ENCODE results near the gene MDGA2. TPM values are rescaled to one million over a fixed set of nuclear protein-coding genes. Genes with fewer than 3 reads are reported as not detected.

The MDGA2 gene
- total RNA-seq, 4 donors from 2014 or later: not detected

GRCh38 chr14:47619392-47619791 is 56.0 kb downstream of the MDGA2 start:
- Histone ChIP-seq H3K4me1 (no peaks in the 10 kb centered on the region), H3K4me3 (no peak overlapping the region), H3K27me3 (no peaks in the 10 kb centered on the region), H3K27ac (no peak overlapping the region), H3K9me3 (no peaks in the 10 kb centered on the region), H3K36me3 (no peaks in the 10 kb centered on the region)
- TF ChIP-seq CTCF (IDR thresholded peaks at IDR 0.05) (no peak), POLR2A (IDR thresholded peaks at IDR 0.05) (no peak)
- DNase-seq: no peak

- Histone ChIP-seq H3K4me1 (no peaks in the 10 kb centered on the region), H3K27ac (no peak overlapping the region), H3K4me3 (no peak overlapping the region), H3K9me3 (no peaks in the 10 kb centered on the region), H3K27me3 (no peaks in the 10 kb centered on the region), H3K36me3 (no peaks in the 10 kb centered on the region)
- TF ChIP-seq POLR2A (IDR thresholded peaks at IDR 0.05): no peak
- DNase-seq: no peak
Measured at GRCh38 chr14:47606566-47606965, 68.8 kb downstream of the MDGA2 start.

GRCh38 chr14:47596860-47597259 is 78.5 kb downstream of the MDGA2 start:
- H3K4me3 ChIP-seq: no peak overlapping the region
- no peak overlapping the region for H3K27ac ChIP-seq
- no peaks in the 10 kb centered on the region for H3K4me1 ChIP-seq
- H3K9me3 ChIP-seq: no peaks in the 10 kb centered on the region
- TF ChIP-seq CTCF (IDR thresholded peaks at IDR 0.05) (no peak), POLR2A (IDR thresholded peaks at IDR 0.05) (no peak)
- no peak for DNase-seq
- H3K27me3 ChIP-seq: no peaks in the 10 kb centered on the region
- no peaks in the 10 kb centered on the region for H3K36me3 ChIP-seq

GRCh38 chr14:47596232-47596631 is 79.2 kb downstream of the MDGA2 start:
- DNase-seq: no peak
- no peaks in the 10 kb centered on the region for H3K4me1 ChIP-seq
- H3K36me3 ChIP-seq: no peaks in the 10 kb centered on the region
- TF ChIP-seq CTCF (IDR thresholded peaks at IDR 0.05): no peak
- TF ChIP-seq POLR2A (IDR thresholded peaks at IDR 0.05): no peak
- no peak overlapping the region for H3K4me3 ChIP-seq
- no peak overlapping the region for H3K27ac ChIP-seq
- no peaks in the 10 kb centered on the region for H3K9me3 ChIP-seq
- no peaks in the 10 kb centered on the region for H3K27me3 ChIP-seq

- TF ChIP-seq CTCF (IDR thresholded peaks at IDR 0.05): no peak
- no peak for TF ChIP-seq POLR2A (IDR thresholded peaks at IDR 0.05)
- H3K4me3 ChIP-seq: no peak overlapping the region
- no peak for DNase-seq
- H3K4me1 ChIP-seq: no peaks in the 10 kb centered on the region
- H3K27ac ChIP-seq: no peak overlapping the region
- no peaks in the 10 kb centered on the region for H3K36me3 ChIP-seq
- H3K27me3 ChIP-seq: no peaks in the 10 kb centered on the region
- H3K9me3 ChIP-seq: no peaks in the 10 kb centered on the region
Measured at GRCh38 chr14:47595552-47595951, 79.9 kb downstream of the MDGA2 start.

- H3K9me3 ChIP-seq: no peaks in the 10 kb centered on the region
- H3K36me3 ChIP-seq: no peaks in the 10 kb centered on the region
- no peaks in the 10 kb centered on the region for H3K4me1 ChIP-seq
- H3K27me3 ChIP-seq: no peaks in the 10 kb centered on the region
- no peak for DNase-seq
- no peak overlapping the region for H3K4me3 ChIP-seq
- TF ChIP-seq POLR2A (IDR thresholded peaks at IDR 0.05) (no peak), CTCF (IDR thresholded peaks at IDR 0.05) (no peak)
- no peak overlapping the region for H3K27ac ChIP-seq
Measured at GRCh38 chr14:47590767-47591495, 84.5 kb downstream of the MDGA2 start.

Measured in Peyer's patch (tissue), 4 donors.